ENCODE results near the gene ERBB4. TPM values are rescaled to one million over a fixed set of nuclear protein-coding genes. Genes with fewer than 3 reads are reported as not detected.
A peak's percentile ranks its signal among the peaks of the same experiment; 100 is the strongest.

The ERBB4 gene
- total RNA-seq, 1 donor from 2014 or later, result 2.6 TPM

- no peak overlapping the region for H3K4me3 ChIP-seq (ENCODE audit: low read depth, low read length)
- no peak for TF ChIP-seq CTCF (IDR thresholded peaks at IDR 0.05; ENCODE audit: insufficient read depth, low read length, poor library complexity, severe bottlenecking)
- H3K36me3 ChIP-seq (ENCODE audit: control insufficient read depth, insufficient read depth, low read length), result no peaks in the 10 kb centered on the region
- H3K27me3 ChIP-seq (ENCODE audit: control insufficient read depth, insufficient read depth, low read length), result no peaks in the 10 kb centered on the region
- DNase-seq (ENCODE audit: low read depth), result no peak
These were observed 1081.3 kb downstream of the ERBB4 start for GRCh38 chr2:211457325-211457724.

- TF ChIP-seq CTCF (IDR thresholded peaks at IDR 0.05; ENCODE audit: insufficient read depth, low read length, poor library complexity, severe bottlenecking), result peak; percentile 95
- no peaks in the 10 kb centered on the region for H3K36me3 ChIP-seq (ENCODE audit: control insufficient read depth, insufficient read depth, low read length)
- H3K4me3 ChIP-seq (ENCODE audit: low read depth, low read length), result no peak overlapping the region
- no peaks in the 10 kb centered on the region for H3K27me3 ChIP-seq (ENCODE audit: control insufficient read depth, insufficient read depth, low read length)
- peak; percentile 9 for DNase-seq (ENCODE audit: low read depth)
These were observed 1083.3 kb downstream of the ERBB4 start for GRCh38 chr2:211455216-211455841.

DNA sequence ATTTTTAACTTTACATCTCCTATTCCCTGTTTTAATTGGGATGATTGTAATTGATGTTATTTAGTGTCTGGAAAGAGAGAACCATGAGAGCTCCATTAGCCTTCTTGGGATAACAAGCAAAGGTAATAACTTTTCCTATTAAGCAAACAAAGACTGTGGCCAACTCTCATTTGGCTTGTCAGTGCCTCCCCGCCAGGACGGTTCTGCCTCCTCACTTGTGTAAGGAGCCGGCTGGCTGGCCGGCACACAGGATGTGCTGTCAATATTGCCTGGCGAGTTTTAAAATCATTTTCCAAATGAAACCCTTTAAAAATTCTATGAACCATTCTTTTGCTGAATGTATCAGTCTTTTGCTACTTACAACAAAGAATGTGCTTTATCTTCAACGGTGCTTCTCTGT, 1083.9 kb downstream of the ERBB4 start:
- no peak for DNase-seq (ENCODE audit: low read depth)
- no peak overlapping the region for H3K4me3 ChIP-seq (ENCODE audit: low read depth, low read length)

GRCh38 chr2:211453311-211453887, 1085.2 kb downstream of the ERBB4 start:
- Histone ChIP-seq H3K36me3 (ENCODE audit: control insufficient read depth, insufficient read depth, low read length) (no peaks in the 10 kb centered on the region), H3K4me3 (ENCODE audit: low read depth, low read length) (no peak overlapping the region), H3K27me3 (ENCODE audit: control insufficient read depth, insufficient read depth, low read length) (no peaks in the 10 kb centered on the region)
- no peak for DNase-seq (ENCODE audit: low read depth)
- no peak for TF ChIP-seq CTCF (IDR thresholded peaks at IDR 0.05; ENCODE audit: insufficient read depth, low read length, poor library complexity, severe bottlenecking)

More for the DNA sequence above, 1083.9 kb downstream of the ERBB4 start:
- no peaks in the 10 kb centered on the region for H3K27me3 ChIP-seq (ENCODE audit: control insufficient read depth, insufficient read depth, low read length)
- no peaks in the 10 kb centered on the region for H3K36me3 ChIP-seq (ENCODE audit: control insufficient read depth, insufficient read depth, low read length)
- TF ChIP-seq CTCF (IDR thresholded peaks at IDR 0.05; ENCODE audit: insufficient read depth, low read length, poor library complexity, severe bottlenecking), result no peak

DNA sequence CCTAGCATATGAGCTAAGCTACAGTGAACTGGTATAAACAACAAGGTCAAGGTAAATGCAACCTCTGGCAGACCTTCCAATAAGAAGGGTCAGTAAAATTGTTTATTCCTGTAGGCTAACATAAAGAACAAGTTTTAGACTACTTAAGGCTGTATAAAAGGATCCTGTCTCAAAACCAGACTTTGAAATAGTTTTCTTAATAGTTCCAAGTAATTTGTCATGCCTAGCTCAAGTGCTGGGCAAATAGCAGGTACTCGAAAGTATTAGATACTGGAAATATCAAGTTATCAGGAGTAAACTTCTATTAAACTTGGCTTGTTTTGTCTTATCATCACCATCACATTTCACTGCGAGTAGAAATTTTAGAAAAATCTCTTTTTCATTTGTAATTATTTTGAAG, 1087.0 kb downstream of the ERBB4 start:
- DNase-seq (ENCODE audit: low read depth), result no peak

More for the DNA sequence above, 1087.0 kb downstream of the ERBB4 start:
- H3K36me3 ChIP-seq (ENCODE audit: control insufficient read depth, insufficient read depth, low read length), result no peaks in the 10 kb centered on the region
- no peak overlapping the region for H3K4me3 ChIP-seq (ENCODE audit: low read depth, low read length)
- H3K27me3 ChIP-seq (ENCODE audit: control insufficient read depth, insufficient read depth, low read length), result no peaks in the 10 kb centered on the region
- TF ChIP-seq CTCF (IDR thresholded peaks at IDR 0.05; ENCODE audit: insufficient read depth, low read length, poor library complexity, severe bottlenecking), result no peak

Measured in kidney epithelial cell (primary cell).